ENCODE results near the gene FUT8.

FUT8 gene

GRCh38 chr14:65449647-65450046 lies 37.1 kb downstream of the FUT8 start:
- ATAC-seq, result no peak
- TF ChIP-seq CREB5 (CRISPR knock-in tag; IDR thresholded peaks at IDR 0.05; ENCODE audit: low read depth) (no peak), CSDC2 (CRISPR knock-in tag; IDR thresholded peaks at IDR 0.05) (no peak), ZNF565 (CRISPR knock-in tag; conservative IDR thresholded peaks at IDR 0.05; ENCODE audit: low read depth) (no peak), ZFP3 (CRISPR knock-in tag; IDR thresholded peaks at IDR 0.05) (no peak), TCF4 (CRISPR knock-in tag; IDR thresholded peaks at IDR 0.05; ENCODE audit: borderline replicate concordance) (no peak), GLIS3 (CRISPR knock-in tag; IDR thresholded peaks at IDR 0.05) (no peak), PATZ1 (CRISPR knock-in tag; IDR thresholded peaks at IDR 0.05; ENCODE audit: borderline replicate concordance) (no peak), ESRRG (CRISPR knock-in tag; IDR thresholded peaks at IDR 0.05) (no peak), PPARA (CRISPR knock-in tag; IDR thresholded peaks at IDR 0.05; ENCODE audit: borderline replicate concordance) (no peak), ZFP30 (CRISPR knock-in tag; IDR thresholded peaks at IDR 0.05) (no peak), ISL1 (CRISPR knock-in tag; IDR thresholded peaks at IDR 0.05) (no peak), SNAI2 (CRISPR knock-in tag; IDR thresholded peaks at IDR 0.05) (no peak), BACH2 (CRISPR knock-in tag; IDR thresholded peaks at IDR 0.05; ENCODE audit: borderline replicate concordance) (no peak), CSRNP3 (CRISPR knock-in tag; IDR thresholded peaks at IDR 0.05) (no peak)

GRCh38 chr14:65453807-65454480 lies 41.4 kb downstream of the FUT8 start:
- ATAC-seq, result no peak
- TF ChIP-seq TCF4 (CRISPR knock-in tag; IDR thresholded peaks at IDR 0.05; ENCODE audit: borderline replicate concordance) (0 out of 2 replicates have a peak, but pooled peaks have one; percentile 51), ESRRG (CRISPR knock-in tag; IDR thresholded peaks at IDR 0.05) (no peak), SNAI2 (CRISPR knock-in tag; IDR thresholded peaks at IDR 0.05) (no peak), ZFP30 (CRISPR knock-in tag; IDR thresholded peaks at IDR 0.05) (no peak), PPARA (CRISPR knock-in tag; IDR thresholded peaks at IDR 0.05; ENCODE audit: borderline replicate concordance) (no peak), RARB (CRISPR knock-in tag; IDR thresholded peaks at IDR 0.05) (no peak), GLIS3 (CRISPR knock-in tag; IDR thresholded peaks at IDR 0.05) (no peak), ISL1 (CRISPR knock-in tag; IDR thresholded peaks at IDR 0.05) (no peak)

GRCh38 chr14:65456247-65456646 lies 43.7 kb downstream of the FUT8 start:
- no peak for ATAC-seq
- no peak for TF ChIP-seq ZNF70 (CRISPR knock-in tag; IDR thresholded peaks at IDR 0.05)
- TF ChIP-seq ZNF8 (CRISPR knock-in tag; IDR thresholded peaks at IDR 0.05), result peak; percentile 94

- ATAC-seq, result peak; percentile 34; the same call in 2 of the 3 replicates
- TF ChIP-seq BACH2 (CRISPR knock-in tag; IDR thresholded peaks at IDR 0.05; ENCODE audit: borderline replicate concordance) (no peak), TSHZ2 (CRISPR knock-in tag; IDR thresholded peaks at IDR 0.05) (no peak)
These were observed 49.2 kb downstream of the FUT8 start for GRCh38 chr14:65461730-65462129.

- ATAC-seq, result peak; percentile 92
- TF ChIP-seq ZNF565 (CRISPR knock-in tag; conservative IDR thresholded peaks at IDR 0.05; ENCODE audit: low read depth) (no peak), RARB (CRISPR knock-in tag; IDR thresholded peaks at IDR 0.05) (no peak), CSRNP3 (CRISPR knock-in tag; IDR thresholded peaks at IDR 0.05) (no peak), TSHZ2 (CRISPR knock-in tag; IDR thresholded peaks at IDR 0.05) (no peak), BACH2 (CRISPR knock-in tag; IDR thresholded peaks at IDR 0.05; ENCODE audit: borderline replicate concordance) (no peak), POU6F1 (CRISPR knock-in tag; IDR thresholded peaks at IDR 0.05; ENCODE audit: borderline replicate concordance, low read depth) (no peak), ISL1 (CRISPR knock-in tag; IDR thresholded peaks at IDR 0.05) (no peak), ZFP30 (CRISPR knock-in tag; IDR thresholded peaks at IDR 0.05) (no peak)
These were observed 49.9 kb downstream of the FUT8 start for GRCh38 chr14:65462411-65462810.
